OCI-LY7 (cell line): ENCODE results near the gene INPP5A. TPM values are rescaled to one million over a fixed set of nuclear protein-coding genes. Genes with fewer than 3 reads are reported as not detected.

ENCODE experiments used
- BruUV-seq: library from RNA; stranded (reverse); fragments of 400-500 nt; replicated peaks from 2 replicates; lab custom pipeline; 2021; lab: Mats Ljungman, UMichigan
- CTCF ChIA-PET: fragments of 300-600 bp; sonication (Branson Sonifier 250); formaldehyde crosslinking; loops from one replicate; lab custom pipeline; 2022; ENCODE audit warnings: antibody characterized with exemption; ENCODE audit not compliant: unreplicated experiment; lab: Charles Lee
- POLR2A ChIA-PET: fragments of 300-600 bp; sonication (Branson Sonifier 250); formaldehyde crosslinking; loops from one replicate; lab custom pipeline; 2022; ENCODE audit warnings: antibody characterized with exemption; lab: Charles Lee
- DNase-seq: peaks from one replicate; pipeline ENCODE4 v3.0.0-alpha.2; 2015; ENCODE audit warnings: low spot score
- H2AFZ ChIP-seq: fragments of 200-600 bp; sonication (generic), shearing (Covaris generic); 2 replicates; pipeline ENCODE4 v1.6.1; 2014; ENCODE audit warnings: mild to moderate bottlenecking, antibody characterized with exemption, low read length, moderate library complexity
- H3K27ac ChIP-seq: fragments of 200-600 bp; sonication (generic); 2 replicates; pipeline ENCODE4 v1.5.1; 2014; ENCODE audit warnings: mixed run types, low read depth, mild to moderate bottlenecking, moderate library complexity, low read length, inconsistent platforms; ENCODE audit not compliant: poor library complexity, severe bottlenecking
- H3K36me3 ChIP-seq: fragments of 200-600 bp; sonication (generic); 2 replicates; pipeline ENCODE4 v1.6.1; 2014; ENCODE audit warnings: mild to moderate bottlenecking, antibody characterized with exemption, low read length, moderate library complexity, mixed read lengths; ENCODE audit not compliant: insufficient read depth
- H3K4me1 ChIP-seq: fragments of 200-600 bp; sonication (generic); 2 replicates; pipeline ENCODE4 v1.5.1; 2014; ENCODE audit warnings: mild to moderate bottlenecking, low read length; ENCODE audit not compliant: insufficient read depth, poor library complexity, severe bottlenecking
- H3K4me2 ChIP-seq: fragments of 200-600 bp; sonication (generic); 2 replicates; pipeline ENCODE4 v1.6.1; 2014; ENCODE audit warnings: mild to moderate bottlenecking, low read length
- H3K4me3 ChIP-seq: fragments of 200-600 bp; sonication (generic); 2 replicates; pipeline ENCODE4 v1.5.1; 2014; ENCODE audit warnings: mild to moderate bottlenecking, low read depth, low read length; ENCODE audit not compliant: poor library complexity, severe bottlenecking
- H3K79me2 ChIP-seq: fragments of 200-600 bp; sonication (generic); 2 replicates; pipeline ENCODE4 v1.6.1; 2016; ENCODE audit warnings: low read depth, mild to moderate bottlenecking, low read length, moderate library complexity, mixed read lengths; ENCODE audit not compliant: insufficient read depth
- H3K9me2 ChIP-seq: fragments of 200-600 bp; sonication (generic); 2 replicates; pipeline ENCODE4 v1.6.1; 2016; ENCODE audit warnings: mild to moderate bottlenecking, low read length, mixed read lengths; ENCODE audit not compliant: insufficient read depth
- H3K9me3 ChIP-seq: fragments of 200-600 bp; sonication (generic); 2 replicates; pipeline ENCODE4 v1.6.1; 2014; ENCODE audit warnings: mild to moderate bottlenecking, mixed run types, low read length, mixed read lengths
- H4K20me1 ChIP-seq: fragments of 200-600 bp; sonication (generic); 2 replicates; pipeline ENCODE4 v1.6.1; 2014; ENCODE audit warnings: mild to moderate bottlenecking, antibody characterized with exemption, low read length, moderate library complexity, mixed read lengths; ENCODE audit not compliant: insufficient read depth
- EZH2phosphoT487 ChIP-seq: fragments of 200-600 bp; sonication (generic); IDR thresholded peaks from 2 replicates; pipeline ENCODE4 v1.6.1; 2018; ENCODE audit warnings: low read depth, borderline replicate concordance, mild to moderate bottlenecking, mixed run types, antibody characterized with exemption, low read length, moderate library complexity, mixed read lengths
- intact Hi-C: fragments of 100-400 bp; cut with micrococcal nuclease; formaldehyde crosslinking; loops from one replicate; pipeline ENCODE4 v1.10.0; 2022; ENCODE audit not compliant: unreplicated experiment
- total RNA-seq, 2 experiments: library from RNA; depleted of rRNA in 1 of 2; stranded (reverse); fragments of >200 nt in 1 of 2; shearing (Covaris generic) in 1 of 2; gene quantifications; 2 replicates each; pipeline ENCODE4 v1.2.3, GENCODE V29; 2014 to 2022
- TF ChIP-seq, protein P1 (sequence below): fragments of 200-600 bp; sonication (generic); conservative IDR thresholded peaks from 2 replicates; pipeline ENCODE4 v1.5.1; 2014; ENCODE audit warnings: mild to moderate bottlenecking, antibody characterized with exemption, low read length, moderate library complexity, mixed read lengths

INPP5A gene
- total RNA-seq, 2 experiments from 2014 or later = 14.5 to 18.4 TPM

- no peak for DNase-seq
- Histone ChIP-seq H3K36me3 (no peaks in the 10 kb centered on the region), H3K9me3 (no peaks in the 10 kb centered on the region), H3K4me1 (no peaks in the 10 kb centered on the region), H3K4me3 (no peak overlapping the region), H3K4me2 (no peak overlapping the region), H3K79me2 (no peaks in the 10 kb centered on the region), H4K20me1 (no peaks in the 10 kb centered on the region), H2AFZ (no peak overlapping the region), H3K9me2 (no peaks in the 10 kb centered on the region), H3K27ac (no peak overlapping the region)
- ChIA-PET POLR2A (no interaction called here), CTCF (no interaction called here)
- no peak for TF ChIP-seq EZH2phosphoT487
- TF ChIP-seq, protein P1, sequence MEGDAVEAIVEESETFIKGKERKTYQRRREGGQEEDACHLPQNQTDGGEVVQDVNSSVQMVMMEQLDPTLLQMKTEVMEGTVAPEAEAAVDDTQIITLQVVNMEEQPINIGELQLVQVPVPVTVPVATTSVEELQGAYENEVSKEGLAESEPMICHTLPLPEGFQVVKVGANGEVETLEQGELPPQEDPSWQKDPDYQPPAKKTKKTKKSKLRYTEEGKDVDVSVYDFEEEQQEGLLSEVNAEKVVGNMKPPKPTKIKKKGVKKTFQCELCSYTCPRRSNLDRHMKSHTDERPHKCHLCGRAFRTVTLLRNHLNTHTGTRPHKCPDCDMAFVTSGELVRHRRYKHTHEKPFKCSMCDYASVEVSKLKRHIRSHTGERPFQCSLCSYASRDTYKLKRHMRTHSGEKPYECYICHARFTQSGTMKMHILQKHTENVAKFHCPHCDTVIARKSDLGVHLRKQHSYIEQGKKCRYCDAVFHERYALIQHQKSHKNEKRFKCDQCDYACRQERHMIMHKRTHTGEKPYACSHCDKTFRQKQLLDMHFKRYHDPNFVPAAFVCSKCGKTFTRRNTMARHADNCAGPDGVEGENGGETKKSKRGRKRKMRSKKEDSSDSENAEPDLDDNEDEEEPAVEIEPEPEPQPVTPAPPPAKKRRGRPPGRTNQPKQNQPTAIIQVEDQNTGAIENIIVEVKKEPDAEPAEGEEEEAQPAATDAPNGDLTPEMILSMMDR = no peak
- intact Hi-C loops = no loop called here
- no TSS peak for BruUV-seq
Measured at GRCh38 chr10:132756591-132756990, 219.0 kb downstream of the INPP5A start.

GRCh38 chr10:132757171-132757570 lies 219.6 kb downstream of the INPP5A start:
- no peak for DNase-seq
- BruUV-seq = no TSS peak
- Histone ChIP-seq H3K9me3 (no peaks in the 10 kb centered on the region), H3K9me2 (no peaks in the 10 kb centered on the region), H3K4me2 (no peak overlapping the region), H3K36me3 (no peaks in the 10 kb centered on the region), H3K4me3 (no peak overlapping the region), H3K4me1 (no peaks in the 10 kb centered on the region), H3K27ac (no peak overlapping the region), H2AFZ (no peak overlapping the region), H3K79me2 (no peaks in the 10 kb centered on the region), H4K20me1 (no peaks in the 10 kb centered on the region)
- CTCF ChIA-PET = no interaction called here
- POLR2A ChIA-PET = no interaction called here
- intact Hi-C loops = no loop called here
- TF ChIP-seq, protein P1 = no peak
- no peak for TF ChIP-seq EZH2phosphoT487

DNA sequence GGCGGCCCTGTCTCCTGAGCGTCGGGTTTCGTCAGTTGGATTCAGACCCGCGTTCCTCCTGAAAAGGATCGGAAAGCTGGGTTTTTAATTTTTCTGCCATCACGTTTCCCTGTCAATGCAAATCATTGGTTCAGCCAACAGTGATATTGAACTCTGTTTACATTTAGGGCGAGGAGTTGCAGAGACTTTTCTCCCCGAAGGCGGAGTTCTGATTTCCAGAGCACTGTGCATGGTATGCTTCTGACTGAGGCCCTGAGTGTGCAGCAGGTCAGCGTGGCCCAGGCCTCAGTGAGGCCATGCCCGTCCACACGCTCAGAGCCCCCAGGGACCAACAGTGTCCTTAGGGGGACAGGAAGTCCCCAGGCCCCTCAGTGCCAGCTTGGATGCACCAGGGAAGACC lies 221.3 kb downstream of the INPP5A start:
- Histone ChIP-seq H3K9me2 (no peaks in the 10 kb centered on the region), H3K27ac (no peak overlapping the region), H3K4me3 (no peak overlapping the region), H3K4me1 (no peaks in the 10 kb centered on the region), H2AFZ (no peak overlapping the region), H3K79me2 (no peaks in the 10 kb centered on the region), H4K20me1 (no peaks in the 10 kb centered on the region), H3K9me3 (no peaks in the 10 kb centered on the region), H3K36me3 (no peaks in the 10 kb centered on the region), H3K4me2 (no peak overlapping the region)
- BruUV-seq = no TSS peak
- no peak for TF ChIP-seq EZH2phosphoT487
- TF ChIP-seq, protein P1 = no peak
- DNase-seq = no peak
- ChIA-PET CTCF (no interaction called here), POLR2A (no interaction called here)
- intact Hi-C loops = no loop called here
